ENCODE data around the gene ANO2. TPM values are rescaled to one million over a fixed set of nuclear protein-coding genes. Genes with fewer than 3 reads are reported as not detected.

Gene ANO2
- total and polyA plus RNA-seq, 2 experiments from 2014 or later = 2.3 to 4.6 TPM

DNA sequence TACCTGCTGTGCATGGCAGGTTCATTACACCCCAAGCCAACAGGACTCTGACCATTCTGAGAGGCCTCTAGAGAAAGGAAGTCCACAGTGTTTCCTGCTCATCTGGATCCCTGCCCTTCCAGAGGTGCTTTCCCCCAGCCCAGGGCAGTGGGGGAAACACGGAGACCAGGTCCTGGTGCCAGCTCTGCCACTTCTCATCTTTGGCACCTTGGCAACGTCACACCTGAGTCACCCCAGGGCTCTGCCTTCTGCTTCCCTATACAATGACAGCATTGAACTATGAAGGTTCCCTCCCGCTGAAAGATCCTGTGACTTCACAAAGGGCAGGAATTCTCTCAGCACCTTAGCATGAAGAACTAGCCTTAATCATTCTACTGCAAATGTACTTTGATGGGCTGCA, 74.9 kb downstream of the ANO2 start (continued):
- TF ChIP-seq, protein P1, sequence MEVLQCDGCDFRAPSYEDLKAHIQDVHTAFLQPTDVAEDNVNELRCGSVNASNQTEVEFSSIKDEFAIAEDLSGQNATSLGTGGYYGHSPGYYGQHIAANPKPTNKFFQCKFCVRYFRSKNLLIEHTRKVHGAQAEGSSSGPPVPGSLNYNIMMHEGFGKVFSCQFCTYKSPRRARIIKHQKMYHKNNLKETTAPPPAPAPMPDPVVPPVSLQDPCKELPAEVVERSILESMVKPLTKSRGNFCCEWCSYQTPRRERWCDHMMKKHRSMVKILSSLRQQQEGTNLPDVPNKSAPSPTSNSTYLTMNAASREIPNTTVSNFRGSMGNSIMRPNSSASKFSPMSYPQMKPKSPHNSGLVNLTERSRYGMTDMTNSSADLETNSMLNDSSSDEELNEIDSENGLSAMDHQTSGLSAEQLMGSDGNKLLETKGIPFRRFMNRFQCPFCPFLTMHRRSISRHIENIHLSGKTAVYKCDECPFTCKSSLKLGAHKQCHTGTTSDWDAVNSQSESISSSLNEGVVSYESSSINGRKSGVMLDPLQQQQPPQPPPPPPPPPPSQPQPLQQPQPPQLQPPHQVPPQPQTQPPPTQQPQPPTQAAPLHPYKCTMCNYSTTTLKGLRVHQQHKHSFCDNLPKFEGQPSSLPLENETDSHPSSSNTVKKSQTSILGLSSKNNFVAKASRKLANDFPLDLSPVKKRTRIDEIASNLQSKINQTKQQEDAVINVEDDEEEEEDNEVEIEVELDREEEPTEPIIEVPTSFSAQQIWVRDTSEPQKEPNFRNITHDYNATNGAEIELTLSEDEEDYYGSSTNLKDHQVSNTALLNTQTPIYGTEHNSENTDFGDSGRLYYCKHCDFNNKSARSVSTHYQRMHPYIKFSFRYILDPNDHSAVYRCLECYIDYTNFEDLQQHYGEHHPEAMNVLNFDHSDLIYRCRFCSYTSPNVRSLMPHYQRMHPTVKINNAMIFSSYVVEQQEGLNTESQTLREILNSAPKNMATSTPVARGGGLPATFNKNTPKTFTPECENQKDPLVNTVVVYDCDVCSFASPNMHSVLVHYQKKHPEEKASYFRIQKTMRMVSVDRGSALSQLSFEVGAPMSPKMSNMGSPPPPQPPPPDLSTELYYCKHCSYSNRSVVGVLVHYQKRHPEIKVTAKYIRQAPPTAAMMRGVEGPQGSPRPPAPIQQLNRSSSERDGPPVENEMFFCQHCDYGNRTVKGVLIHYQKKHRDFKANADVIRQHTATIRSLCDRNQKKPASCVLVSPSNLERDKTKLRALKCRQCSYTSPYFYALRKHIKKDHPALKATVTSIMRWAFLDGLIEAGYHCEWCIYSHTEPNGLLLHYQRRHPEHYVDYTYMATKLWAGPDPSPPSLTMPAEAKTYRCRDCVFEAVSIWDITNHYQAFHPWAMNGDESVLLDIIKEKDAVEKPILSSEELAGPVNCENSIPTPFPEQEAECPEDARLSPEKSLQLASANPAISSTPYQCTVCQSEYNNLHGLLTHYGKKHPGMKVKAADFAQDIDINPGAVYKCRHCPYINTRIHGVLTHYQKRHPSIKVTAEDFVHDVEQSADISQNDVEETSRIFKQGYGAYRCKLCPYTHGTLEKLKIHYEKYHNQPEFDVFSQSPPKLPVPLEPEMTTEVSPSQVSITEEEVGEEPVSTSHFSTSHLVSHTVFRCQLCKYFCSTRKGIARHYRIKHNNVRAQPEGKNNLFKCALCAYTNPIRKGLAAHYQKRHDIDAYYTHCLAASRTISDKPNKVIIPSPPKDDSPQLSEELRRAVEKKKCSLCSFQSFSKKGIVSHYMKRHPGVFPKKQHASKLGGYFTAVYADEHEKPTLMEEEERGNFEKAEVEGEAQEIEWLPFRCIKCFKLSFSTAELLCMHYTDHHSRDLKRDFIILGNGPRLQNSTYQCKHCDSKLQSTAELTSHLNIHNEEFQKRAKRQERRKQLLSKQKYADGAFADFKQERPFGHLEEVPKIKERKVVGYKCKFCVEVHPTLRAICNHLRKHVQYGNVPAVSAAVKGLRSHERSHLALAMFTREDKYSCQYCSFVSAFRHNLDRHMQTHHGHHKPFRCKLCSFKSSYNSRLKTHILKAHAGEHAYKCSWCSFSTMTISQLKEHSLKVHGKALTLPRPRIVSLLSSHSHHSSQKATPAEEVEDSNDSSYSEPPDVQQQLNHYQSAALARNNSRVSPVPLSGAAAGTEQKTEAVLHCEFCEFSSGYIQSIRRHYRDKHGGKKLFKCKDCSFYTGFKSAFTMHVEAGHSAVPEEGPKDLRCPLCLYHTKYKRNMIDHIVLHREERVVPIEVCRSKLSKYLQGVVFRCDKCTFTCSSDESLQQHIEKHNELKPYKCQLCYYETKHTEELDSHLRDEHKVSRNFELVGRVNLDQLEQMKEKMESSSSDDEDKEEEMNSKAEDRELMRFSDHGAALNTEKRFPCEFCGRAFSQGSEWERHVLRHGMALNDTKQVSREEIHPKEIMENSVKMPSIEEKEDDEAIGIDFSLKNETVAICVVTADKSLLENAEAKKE (CRISPR knock-in tag; IDR thresholded peaks at IDR 0.05) = no peak

DNA sequence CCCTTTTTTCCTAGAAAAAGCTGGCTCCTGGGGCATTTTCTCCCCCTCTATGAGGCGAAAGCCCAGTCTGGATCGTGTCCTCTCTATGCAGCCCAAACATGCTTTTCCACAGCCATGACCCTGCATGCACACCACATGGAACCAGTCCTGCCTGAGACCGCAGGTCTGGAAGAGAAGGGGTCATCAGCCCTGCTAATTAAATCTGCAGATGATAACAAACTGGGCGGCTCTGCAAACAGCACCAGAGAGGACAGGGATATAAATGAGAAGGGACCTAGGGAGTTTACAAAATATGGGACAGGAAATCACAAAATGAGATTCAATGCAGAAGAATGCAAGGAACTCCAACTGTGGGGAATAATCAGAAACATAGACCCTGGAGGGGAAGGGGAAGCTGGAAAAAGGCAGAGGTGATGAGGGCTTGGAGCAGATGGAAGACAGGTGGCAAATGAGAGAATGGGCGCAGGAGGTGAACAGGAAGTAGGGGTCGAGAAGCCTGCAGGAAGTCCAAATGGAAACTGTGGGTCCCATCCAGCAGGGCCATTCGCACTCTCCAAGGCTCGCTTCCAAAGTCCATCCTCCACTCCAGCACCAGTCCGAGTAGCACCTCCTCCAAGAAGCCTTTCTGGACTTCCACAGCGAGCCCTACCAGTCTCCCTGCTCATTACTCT, 76.3 kb downstream of the ANO2 start:
- DNase-seq (ENCODE audit: low spot score) (no peak), ATAC-seq (no peak)
- Histone ChIP-seq H3K79me2 (replicated peaks; ENCODE audit: insufficient read depth) (no peaks in the 10 kb centered on the region), H3K4me2 (no peak overlapping the region), H2AFZ (no peak overlapping the region), H4K20me1 (replicated peaks; ENCODE audit: insufficient read depth) (no peaks in the 10 kb centered on the region; the same call in 1 of the 2 replicates), H3F3A (replicated peaks; ENCODE audit: low read depth) (no peaks in the 10 kb centered on the region), H3K36me3 (ENCODE audit: insufficient read depth) (no peaks in the 10 kb centered on the region), H3K4me1 (ENCODE audit: insufficient read depth) (peaks cover 6% of the 10 kb centered on the region; the same call in 1 of the 2 replicates), H3K4me3 (no peak overlapping the region), H3K27ac (ENCODE audit: low read depth) (no peak overlapping the region), H3K9me2 (ENCODE audit: insufficient read depth) (peaks cover 8% of the 10 kb centered on the region; the same call in 1 of the 2 replicates), H3K27me3 (ENCODE audit: insufficient read depth) (no peaks in the 10 kb centered on the region)
- H3K4me1 Mint-ChIP-seq = peaks cover 21% of the 10 kb centered on the region
- H3K9me3 Mint-ChIP-seq = no peaks in the 10 kb centered on the region
- H3K4me3 Mint-ChIP-seq = no peak overlapping the region
- H3K27ac Mint-ChIP-seq = no peak overlapping the region
- peaks cover 5% of the 10 kb centered on the region for H3K27me3 Mint-ChIP-seq (ENCODE audit: insufficient read depth, low read depth, poor library complexity)
- no peaks in the 10 kb centered on the region for H3K36me3 Mint-ChIP-seq (ENCODE audit: low read depth)
- TF ChIP-seq EZH2phosphoT487 (IDR thresholded peaks at IDR 0.05; ENCODE audit: unreplicated experiment) (no peak), CREB1 (CRISPR knock-in tag; IDR thresholded peaks at IDR 0.05; ENCODE audit: low read depth) (no peak), POLR2AphosphoS5 (IDR thresholded peaks at IDR 0.05; ENCODE audit: low read depth) (no peak), JUNB (IDR thresholded peaks at IDR 0.05; ENCODE audit: unreplicated experiment) (no peak), EZH2 (IDR thresholded peaks at IDR 0.05; ENCODE audit: low read depth, unreplicated experiment) (no peak)
- TF ChIP-seq, protein P1 (CRISPR knock-in tag; IDR thresholded peaks at IDR 0.05) = no peak

All from GM23338 (cell line).